ENCODE data around the gene PVR. TPM values are rescaled to one million over a fixed set of nuclear protein-coding genes. Genes with fewer than 3 reads are reported as not detected.

PVR gene
- total and polyA plus RNA-seq, 9 of the 15 experiments (the other 6 are each of a cell fraction or from before 2014, with no cell fraction given): 0.89 to 14.5 (median 9.8) TPM

- no peak for DNase-seq (ENCODE audit: extremely low read depth in 1 of 4, low spot score in 3 of 4)
- Histone ChIP-seq H3K79me2 (ENCODE audit: control insufficient read depth, insufficient read depth, low read length) (no peaks in the 10 kb centered on the region), H3K9ac (ENCODE audit: insufficient read depth in 1 of 2, low read depth in 2 of 2, low read length in 2 of 2) (no peak overlapping the region), H4K20me1 (replicated peaks; ENCODE audit: control insufficient read depth, insufficient read depth, low read length) (no peaks in the 10 kb centered on the region), H3K9me3 (replicated peaks; ENCODE audit: control insufficient read depth, insufficient read depth, low read depth, low read length) (no peaks in the 10 kb centered on the region), H3K4me2 (ENCODE audit: insufficient read depth, low read length) (no peak overlapping the region), H3K4me1 (replicated peaks in 1 of 2; ENCODE audit: control insufficient read depth in 2 of 2, insufficient read depth in 2 of 2, low read length in 2 of 2) (no peaks in the 10 kb centered on the region; a peak in 1 of 5 replicates), H2AFZ (ENCODE audit: low read depth, low read length) (no peak overlapping the region), H3K4me3 (no peak overlapping the region), H3K9me1 (ENCODE audit: control insufficient read depth, insufficient read depth, low read length) (no peaks in the 10 kb centered on the region), H3K27me3 (ENCODE audit: control insufficient read depth in 2 of 2, insufficient read depth in 2 of 2, low read length in 2 of 2) (no peaks in the 10 kb centered on the region; a peak in 1 of 5 replicates), H3K36me3 (ENCODE audit: control insufficient read depth, insufficient read depth, low read length) (no peaks in the 10 kb centered on the region), H3K27ac (ENCODE audit: extremely low read depth, low read depth, low read length) (no peak overlapping the region)
- BruUV-seq (replicated peaks): no TSS peak
- intact Hi-C loops (cut with micrococcal nuclease): no loop called here
- WGBS (ENCODE audit: insufficient coverage, low coverage, missing lambda C conversion rate): 29% methylated on average over 5 of the region's 5 CpGs
- no peak for TF ChIP-seq GTF2E2 (tag; IDR thresholded peaks at IDR 0.05)
- no peak for TF ChIP-seq XRCC4 (IDR thresholded peaks at IDR 0.05; ENCODE audit: extremely low read depth, insufficient read depth, insufficient read length)
- TF ChIP-seq MCM5 (IDR thresholded peaks at IDR 0.05; ENCODE audit: low read depth): no peak
- TF ChIP-seq FOXO4 (CRISPR knock-in tag; IDR thresholded peaks at IDR 0.05): no peak
- TF ChIP-seq DDX20 (tag; IDR thresholded peaks at IDR 0.05; ENCODE audit: low read depth): no peak
- TF ChIP-seq ZBTB8A (IDR thresholded peaks at IDR 0.05; ENCODE audit: partially characterized antibody): no peak
- TF ChIP-seq SMAD4 (CRISPR knock-in tag; conservative IDR thresholded peaks at IDR 0.05): no peak
- no peak for TF ChIP-seq ZNF184 (CRISPR knock-in tag; IDR thresholded peaks at IDR 0.05)
- no peak for TF ChIP-seq NR3C1 (CRISPR knock-in tag; IDR thresholded peaks at IDR 0.05)
- no peak for TF ChIP-seq HMG20A (CRISPR knock-in tag; conservative IDR thresholded peaks at IDR 0.05)
- TF ChIP-seq CREB1 (IDR thresholded peaks at IDR 0.05): no peak
- no peak for TF ChIP-seq CREB1 (CRISPR knock-in tag; IDR thresholded peaks at IDR 0.05)
- TF ChIP-seq SRSF3 (IDR thresholded peaks at IDR 0.05; ENCODE audit: insufficient read depth, low read length): no peak
- no peak for TF ChIP-seq FOXP4 (CRISPR knock-in tag; IDR thresholded peaks at IDR 0.05; ENCODE audit: borderline replicate concordance)
- no peak for TF ChIP-seq ARID2 (IDR thresholded peaks at IDR 0.05)
- no peak for TF ChIP-seq ZFP1 (CRISPR knock-in tag; IDR thresholded peaks at IDR 0.05)
- TF ChIP-seq U2AF1 (optimal IDR thresholded peaks at IDR 0.05; ENCODE audit: low read depth, low read length): no peak
- TF ChIP-seq TRIM25 (IDR thresholded peaks at IDR 0.05; ENCODE audit: borderline replicate concordance): no peak
- TF ChIP-seq HDGF (IDR thresholded peaks at IDR 0.05): no peak
- in situ Hi-C loops (cut with MboI): no loop called here
- ATAC-seq: no peak
- ChIA-PET POLR2A (interaction anchor here (0.6 kb wide), 1 partner anchor 908 kb away, joined by 3 read pairs; no protein-coding TSS in a partner anchor), CTCF (ENCODE audit: low intra/inter-chr PET ratio) (no interaction called here)
- FAIRE-seq: no peak
Observed at GRCh38 chr19:44620667-44621066, 23.0 kb upstream of the PVR start.
